Astrocyte (in vitro differentiated cells and primary cell): ENCODE measurements around the gene AHNAK2. TPM values are rescaled to one million over a fixed set of nuclear protein-coding genes. Genes with fewer than 3 reads are reported as not detected.

Source experiments
- DNase-seq: peaks from one replicate; pipeline ENCODE4 v3.0.0-alpha.2; 2010; ENCODE audit warnings: low read depth
- FAIRE-seq: peaks from 2 replicates; lab custom pipeline; 2011; peaks lifted over from hg19 to GRCh38; lab: Jason Lieb, UNC
- H2AFZ ChIP-seq: 2 replicates; pipeline ENCODE4 v1.6.0; 2012; ENCODE audit warnings: low read depth, low read length, inconsistent platforms
- H3K27ac ChIP-seq: 2 replicates; pipeline ENCODE4 v1.5.1; 2011; ENCODE audit warnings: low read depth, low read length, inconsistent platforms
- H3K27me3 ChIP-seq: 2 replicates; pipeline ENCODE4 v1.6.0; 2011; ENCODE audit warnings: low read length, inconsistent platforms; ENCODE audit not compliant: insufficient read depth
- H3K36me3 ChIP-seq: 2 replicates; pipeline ENCODE4 v1.5.1; 2011; ENCODE audit warnings: low read length, inconsistent platforms; ENCODE audit not compliant: insufficient read depth
- H3K4me1 ChIP-seq: 2 replicates; pipeline ENCODE4 v1.5.1; 2011; ENCODE audit warnings: low read length, inconsistent platforms; ENCODE audit not compliant: insufficient read depth
- H3K4me2 ChIP-seq: 2 replicates; pipeline ENCODE4 v1.6.0; 2012; ENCODE audit warnings: low read length, inconsistent platforms
- H3K4me3 ChIP-seq: 2 replicates; pipeline ENCODE4 v1.5.1; 2011; ENCODE audit warnings: low read depth, mild to moderate bottlenecking, low read length, inconsistent platforms; ENCODE audit not compliant: insufficient read depth
- H3K79me2 ChIP-seq: 2 replicates; pipeline ENCODE4 v1.6.0; 2012; ENCODE audit warnings: mild to moderate bottlenecking, low read length, inconsistent platforms; ENCODE audit not compliant: insufficient read depth
- H3K9ac ChIP-seq: 2 replicates; pipeline ENCODE4 v1.6.0; 2012; ENCODE audit warnings: mild to moderate bottlenecking, low read length, inconsistent platforms
- H3K9me3 ChIP-seq: 2 replicates; pipeline ENCODE4 v1.5.1; 2012; ENCODE audit warnings: low read depth, mild to moderate bottlenecking, low read length, inconsistent platforms; ENCODE audit not compliant: insufficient read depth
- H4K20me1 ChIP-seq: 2 replicates; pipeline ENCODE4 v1.6.0; 2012; ENCODE audit warnings: low read length, inconsistent platforms; ENCODE audit not compliant: insufficient read depth
- H3K27ac Mint-ChIP-seq: one replicate; pipeline ENCODE4 v1.8.0; 2021; ENCODE audit warnings: mild to moderate bottlenecking, mixed read lengths; ENCODE audit not compliant: unreplicated experiment
- H3K27me3 Mint-ChIP-seq: one replicate; pipeline ENCODE4 v1.8.0; 2021; ENCODE audit warnings: low read depth, mixed read lengths; ENCODE audit not compliant: unreplicated experiment
- H3K36me3 Mint-ChIP-seq: one replicate; pipeline ENCODE4 v1.8.0; 2021; ENCODE audit warnings: low read depth, mixed read lengths; ENCODE audit not compliant: unreplicated experiment
- H3K4me1 Mint-ChIP-seq: one replicate; pipeline ENCODE4 v1.8.0; 2021; ENCODE audit warnings: low read depth, mixed read lengths; ENCODE audit not compliant: unreplicated experiment
- H3K4me3 Mint-ChIP-seq: one replicate; pipeline ENCODE4 v1.8.0; 2021; ENCODE audit warnings: mild to moderate bottlenecking, moderate library complexity, mixed read lengths; ENCODE audit not compliant: unreplicated experiment
- H3K9me3 Mint-ChIP-seq: one replicate; pipeline ENCODE4 v1.8.0; 2021; ENCODE audit warnings: mild to moderate bottlenecking, mixed read lengths; ENCODE audit not compliant: unreplicated experiment
- CTCF ChIP-seq: IDR thresholded peaks from 2 replicates; pipeline ENCODE4 v1.5.1; 2011; ENCODE audit warnings: low read depth, mild to moderate bottlenecking, inconsistent platforms, low read length, moderate library complexity; ENCODE audit not compliant: insufficient read depth
- EZH2 ChIP-seq: IDR thresholded peaks from 2 replicates; pipeline ENCODE4 v1.6.1; 2012; ENCODE audit warnings: mild to moderate bottlenecking, low read length, inconsistent platforms; ENCODE audit not compliant: insufficient read depth
- total RNA-seq: library from RNA; stranded (reverse); gene quantifications from 2 replicates; pipeline ENCODE4 v1.2.1, GENCODE V29; 2021

Gene AHNAK2
- total RNA-seq, 1 donor from 2014 or later = 44.7 TPM

GRCh38 chr14:104964546-104964945 lies 13.6 kb downstream of the AHNAK2 start:
- H3K9me3 Mint-ChIP-seq = no peaks in the 10 kb centered on the region
- H4K20me1 ChIP-seq = peaks cover 36% of the 10 kb centered on the region
- TF ChIP-seq CTCF (no peak), EZH2 (no peak)
- peaks cover 3% of the 10 kb centered on the region for H3K79me2 ChIP-seq
- no peaks in the 10 kb centered on the region for H3K27me3 ChIP-seq
- H3K27ac Mint-ChIP-seq = no peak overlapping the region
- FAIRE-seq (no peak), DNase-seq (no peak)
- H3K9me3 ChIP-seq = no peaks in the 10 kb centered on the region
- no peak overlapping the region for H3K4me3 Mint-ChIP-seq
- H3K4me1 Mint-ChIP-seq = peaks cover 11% of the 10 kb centered on the region
- H3K4me1 ChIP-seq = peaks cover 23% of the 10 kb centered on the region
- H3K36me3 Mint-ChIP-seq = no peaks in the 10 kb centered on the region
- peaks cover 8% of the 10 kb centered on the region for H3K27me3 Mint-ChIP-seq
- no peak overlapping the region for H3K4me2 ChIP-seq
- no peak overlapping the region for H3K27ac ChIP-seq
- H3K36me3 ChIP-seq = no peaks in the 10 kb centered on the region
- no peak overlapping the region for H2AFZ ChIP-seq
- H3K4me3 ChIP-seq = no peak overlapping the region
- no peak overlapping the region for H3K9ac ChIP-seq

- Histone ChIP-seq H3K79me2 (no peaks in the 10 kb centered on the region), H3K4me3 (no peak overlapping the region), H3K4me2 (no peak overlapping the region), H3K9me3 (no peaks in the 10 kb centered on the region), H2AFZ (no peak overlapping the region), H3K27ac (no peak overlapping the region), H3K4me1 (no peaks in the 10 kb centered on the region), H3K27me3 (no peaks in the 10 kb centered on the region), H3K9ac (no peak overlapping the region), H3K36me3 (no peaks in the 10 kb centered on the region), H4K20me1 (peaks cover 25% of the 10 kb centered on the region)
- peaks cover 14% of the 10 kb centered on the region for H3K27me3 Mint-ChIP-seq
- no peaks in the 10 kb centered on the region for H3K4me1 Mint-ChIP-seq
- H3K9me3 Mint-ChIP-seq = no peaks in the 10 kb centered on the region
- no peak overlapping the region for H3K27ac Mint-ChIP-seq
- no peak for TF ChIP-seq EZH2
- TF ChIP-seq CTCF = no peak
- peaks cover 26% of the 10 kb centered on the region for H3K36me3 Mint-ChIP-seq
- no peak for FAIRE-seq
- H3K4me3 Mint-ChIP-seq = no peak overlapping the region
- DNase-seq = no peak
Measured at GRCh38 chr14:104957146-104958113, 20.7 kb downstream of the AHNAK2 start.

- H3K27ac ChIP-seq = no peak overlapping the region
- no peak overlapping the region for H3K4me3 ChIP-seq
- no peaks in the 10 kb centered on the region for H3K9me3 ChIP-seq
- peaks cover 14% of the 10 kb centered on the region for H3K27me3 Mint-ChIP-seq
- no peaks in the 10 kb centered on the region for H3K4me1 Mint-ChIP-seq
- H3K9ac ChIP-seq = no peak overlapping the region
- H3K27me3 ChIP-seq = no peaks in the 10 kb centered on the region
- FAIRE-seq (no peak), DNase-seq (no peak)
- no peaks in the 10 kb centered on the region for H3K4me1 ChIP-seq
- H3K27ac Mint-ChIP-seq = no peak overlapping the region
- peaks cover 17% of the 10 kb centered on the region for H4K20me1 ChIP-seq
- no peaks in the 10 kb centered on the region for H3K79me2 ChIP-seq
- H3K9me3 Mint-ChIP-seq = no peaks in the 10 kb centered on the region
- TF ChIP-seq CTCF (no peak), EZH2 (no peak)
- no peaks in the 10 kb centered on the region for H3K36me3 ChIP-seq
- H3K4me2 ChIP-seq = no peak overlapping the region
- H2AFZ ChIP-seq = no peak overlapping the region
- peaks cover 27% of the 10 kb centered on the region for H3K36me3 Mint-ChIP-seq
- no peak overlapping the region for H3K4me3 Mint-ChIP-seq
Measured at GRCh38 chr14:104956290-104956890, 21.8 kb downstream of the AHNAK2 start.
